PC-3 (cell line): Measurements from ENCODE around the gene SRGAP1. TPM values are rescaled to one million over a fixed set of nuclear protein-coding genes. Genes with fewer than 3 reads are reported as not detected.

Experiments used
- ATAC-seq: fragments of 200-7000 bp; cut with Tn5 transposase; 2 replicates; pipeline ENCODE4 v1.9.1; 2020; ENCODE audit warnings: mild to moderate bottlenecking, moderate library complexity
- BruUV-seq: library from RNA; stranded (reverse); fragments of 400-500 nt; replicated peaks from 2 replicates; lab custom pipeline; 2021; lab: Mats Ljungman, UMichigan
- CTCF ChIA-PET: fragments of 300-600 bp; sonication (Branson Sonifier 250); formaldehyde crosslinking; loops from one replicate; lab custom pipeline; 2022; ENCODE audit warnings: antibody characterized with exemption; lab: Charles Lee
- POLR2A ChIA-PET: fragments of 300-600 bp; sonication (Branson Sonifier 250); formaldehyde crosslinking; loops from one replicate; lab custom pipeline; 2022; ENCODE audit warnings: antibody characterized with exemption; ENCODE audit not compliant: unreplicated experiment; lab: Charles Lee
- DNase-seq: peaks from one replicate; pipeline ENCODE4 v3.0.0-alpha.2; 2015
- H2AFZ ChIP-seq: fragments of 300-600 bp; sonication (generic); 2 replicates; pipeline ENCODE4 v1.6.0; 2016; ENCODE audit warnings: antibody characterized with exemption, low read length
- H3F3A ChIP-seq: fragments of 300-600 bp; sonication (generic); one replicate; pipeline ENCODE4 v1.6.0; 2017; ENCODE audit warnings: antibody characterized with exemption, low read length, control low read depth, mild to moderate bottlenecking; ENCODE audit not compliant: unreplicated experiment
- H3K27ac ChIP-seq: fragments of 300-600 bp; sonication (generic); 2 replicates; pipeline ENCODE4 v1.5.1; 2016; ENCODE audit warnings: mild to moderate bottlenecking, low read length
- H3K27me3 ChIP-seq: fragments of 300-600 bp; sonication (generic); 2 replicates; pipeline ENCODE4 v1.6.1; 2016; ENCODE audit warnings: low read length, mixed read lengths
- H3K36me3 ChIP-seq: fragments of 300-600 bp; sonication (generic); 2 replicates; pipeline ENCODE4 v1.6.1; 2016; ENCODE audit warnings: low read depth, mixed run types, low read length, mixed read lengths
- H3K4me1 ChIP-seq: fragments of 300-600 bp; sonication (generic); 2 replicates; pipeline ENCODE4 v1.5.1; 2016; ENCODE audit warnings: low read length; ENCODE audit not compliant: insufficient read depth
- H3K4me2 ChIP-seq: fragments of 300-600 bp; sonication (generic); 2 replicates; pipeline ENCODE4 v1.6.0; 2016; ENCODE audit warnings: low read length
- H3K4me3 ChIP-seq: fragments of 300-600 bp; sonication (generic); 2 replicates; pipeline ENCODE4 v1.5.1; 2016; ENCODE audit warnings: mild to moderate bottlenecking, low read length, mixed read lengths
- H3K79me2 ChIP-seq: fragments of 300-600 bp; sonication (generic); 2 replicates; pipeline ENCODE4 v1.6.1; 2017; ENCODE audit warnings: low read length, mixed read lengths
- H3K9ac ChIP-seq: fragments of 300-600 bp; sonication (generic); 2 replicates; pipeline ENCODE4 v1.6.0; 2016; ENCODE audit warnings: mild to moderate bottlenecking, low read length
- H3K9me2 ChIP-seq: fragments of 300-600 bp; sonication (generic); replicated peaks from 2 replicates; pipeline ENCODE4 v1.6.1; 2016; ENCODE audit warnings: mixed run types, low read length, mixed read lengths
- H3K9me3 ChIP-seq: fragments of 300-600 bp; sonication (generic); 2 replicates; pipeline ENCODE4 v1.6.1; 2016; ENCODE audit warnings: low read length, mixed read lengths
- H4K20me1 ChIP-seq: fragments of 300-600 bp; sonication (generic); 2 replicates; pipeline ENCODE4 v1.6.1; 2016; ENCODE audit warnings: low read length, mixed read lengths
- EZH2 ChIP-seq: fragments of 300-600 bp; sonication (generic); IDR thresholded peaks from one replicate; pipeline ENCODE4 v1.6.1; 2017; ENCODE audit warnings: antibody characterized with exemption, mild to moderate bottlenecking, low read length; ENCODE audit not compliant: unreplicated experiment
- EZH2phosphoT487 ChIP-seq: fragments of 300-600 bp; sonication (generic); IDR thresholded peaks from 2 replicates; pipeline ENCODE4 v1.6.1; 2018; ENCODE audit warnings: mild to moderate bottlenecking, antibody characterized with exemption, low read length, borderline replicate concordance
- intact Hi-C: fragments of 100-400 bp; cut with micrococcal nuclease; formaldehyde crosslinking; loops from 2 replicates; pipeline ENCODE4 v1.9.0; 2023
- total RNA-seq: library from RNA; depleted of rRNA; stranded (reverse); fragments of >200 nt; gene quantifications from 2 replicates; pipeline ENCODE4 v1.2.3, GENCODE V29; 2014
- TF ChIP-seq, protein P1 (sequence below): fragments of 300-600 bp; sonication (generic); conservative IDR thresholded peaks from 2 replicates; pipeline ENCODE4 v1.5.1; 2017; ENCODE audit warnings: antibody characterized with exemption, low read depth, mild to moderate bottlenecking, low read length

Gene SRGAP1
- total RNA-seq, 1 experiment from 2014 or later: 11.0 TPM

DNA sequence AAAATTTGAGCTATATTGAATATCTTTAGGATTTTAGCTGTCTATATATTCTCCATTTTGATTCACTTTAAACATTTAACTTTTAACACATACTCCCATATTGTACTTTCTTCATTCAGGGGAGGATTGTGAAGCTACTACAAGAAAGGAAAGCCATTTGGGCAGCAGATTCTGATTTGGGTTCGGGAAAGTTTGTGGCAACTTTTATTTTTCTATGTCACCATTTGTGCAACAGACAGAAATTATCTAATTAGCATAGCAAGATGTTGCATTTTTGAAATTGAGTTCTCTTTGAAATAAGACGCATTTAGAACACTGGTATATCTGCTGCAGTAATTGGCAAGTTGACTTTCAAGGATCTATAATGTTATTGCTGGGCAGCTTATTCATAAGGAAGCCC lies 243.3 kb downstream of the SRGAP1 start:
- H4K20me1 ChIP-seq: no peaks in the 10 kb centered on the region
- peak overlapping the region; percentile 78 for H3K27ac ChIP-seq
- H3K36me3 ChIP-seq: peaks cover 16% of the 10 kb centered on the region; the same call in 1 of the 2 replicates
- H3K4me2 ChIP-seq: peak overlapping the region; percentile 77
- H3K4me3 ChIP-seq: no peak overlapping the region; the same call in 1 of the 2 replicates
- H3K9me2 ChIP-seq: no peaks in the 10 kb centered on the region
- no peaks in the 10 kb centered on the region for H3K9me3 ChIP-seq
- intact Hi-C loops: loop anchor here (1.0 to 5.0 kb wide), 5 partner anchors 94 to 240 kb away; partner anchors contain the start of gene KICS2
- H3K27me3 ChIP-seq: no peaks in the 10 kb centered on the region
- TSS peak; percentile 91 for BruUV-seq
- peaks cover 9% of the 10 kb centered on the region for H3F3A ChIP-seq
- H3K9ac ChIP-seq: no peak overlapping the region
- POLR2A ChIA-PET: interaction anchor here (0.6 to 1.5 kb wide), 3 partner anchors 16 to 243 kb away, joined by 3 to 6 read pairs (median 4); partner anchors contain the start of gene SRGAP1
- H3K79me2 ChIP-seq: no peaks in the 10 kb centered on the region
- DNase-seq: no peak
- H2AFZ ChIP-seq: no peak overlapping the region
- TF ChIP-seq, protein P1, sequence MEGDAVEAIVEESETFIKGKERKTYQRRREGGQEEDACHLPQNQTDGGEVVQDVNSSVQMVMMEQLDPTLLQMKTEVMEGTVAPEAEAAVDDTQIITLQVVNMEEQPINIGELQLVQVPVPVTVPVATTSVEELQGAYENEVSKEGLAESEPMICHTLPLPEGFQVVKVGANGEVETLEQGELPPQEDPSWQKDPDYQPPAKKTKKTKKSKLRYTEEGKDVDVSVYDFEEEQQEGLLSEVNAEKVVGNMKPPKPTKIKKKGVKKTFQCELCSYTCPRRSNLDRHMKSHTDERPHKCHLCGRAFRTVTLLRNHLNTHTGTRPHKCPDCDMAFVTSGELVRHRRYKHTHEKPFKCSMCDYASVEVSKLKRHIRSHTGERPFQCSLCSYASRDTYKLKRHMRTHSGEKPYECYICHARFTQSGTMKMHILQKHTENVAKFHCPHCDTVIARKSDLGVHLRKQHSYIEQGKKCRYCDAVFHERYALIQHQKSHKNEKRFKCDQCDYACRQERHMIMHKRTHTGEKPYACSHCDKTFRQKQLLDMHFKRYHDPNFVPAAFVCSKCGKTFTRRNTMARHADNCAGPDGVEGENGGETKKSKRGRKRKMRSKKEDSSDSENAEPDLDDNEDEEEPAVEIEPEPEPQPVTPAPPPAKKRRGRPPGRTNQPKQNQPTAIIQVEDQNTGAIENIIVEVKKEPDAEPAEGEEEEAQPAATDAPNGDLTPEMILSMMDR: no peak
- no peak for TF ChIP-seq EZH2phosphoT487
- TF ChIP-seq EZH2: no peak
- peaks cover 52% of the 10 kb centered on the region for H3K4me1 ChIP-seq
- no peak for ATAC-seq
- CTCF ChIA-PET: no interaction called here

DNA sequence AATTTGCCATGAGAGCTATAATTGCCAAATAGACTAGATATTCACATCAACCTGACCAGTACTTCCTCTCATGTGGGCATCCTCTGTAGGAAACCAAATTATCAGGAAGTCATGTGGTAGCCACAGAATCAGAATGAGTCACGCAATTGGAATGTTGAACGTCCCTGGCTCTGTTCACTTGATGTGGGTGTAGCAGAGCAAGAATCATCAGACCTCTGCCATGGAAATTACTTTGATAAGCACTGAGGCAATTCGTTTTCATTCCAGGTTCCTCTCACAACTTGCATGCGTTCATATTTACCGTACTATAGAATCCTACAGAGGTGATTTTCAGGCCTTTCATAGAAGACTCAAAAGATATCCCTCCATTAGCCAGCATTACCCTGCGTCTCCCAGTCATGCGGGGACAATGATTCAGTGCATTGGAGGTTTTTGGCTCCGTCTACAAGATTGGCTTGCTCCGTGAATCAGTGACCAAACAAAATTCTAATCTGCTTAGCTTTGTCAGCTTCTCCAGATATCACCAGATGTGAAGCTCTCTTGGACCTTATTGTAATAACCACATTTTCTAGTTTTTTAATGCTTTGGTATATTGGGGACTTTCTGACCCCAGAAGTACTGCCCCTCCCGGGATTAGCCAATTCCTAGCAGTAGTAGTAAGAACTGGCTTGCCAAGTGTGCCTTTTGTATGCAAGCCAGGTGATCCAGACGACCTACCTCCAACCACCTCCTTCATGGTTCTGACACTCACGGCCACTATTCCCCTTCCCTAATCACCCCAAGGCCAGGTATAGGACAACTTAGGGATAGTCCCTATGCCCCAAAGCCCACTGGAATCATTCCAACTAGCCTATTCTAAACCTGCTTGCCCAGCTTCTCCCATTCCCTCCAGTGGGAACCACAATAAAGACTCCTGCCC lies 244.2 kb downstream of the SRGAP1 start:
- ChIA-PET CTCF (interaction anchor here (0.6 kb wide), 1 partner anchor 56 kb away, joined by 3 read pairs; no protein-coding TSS in a partner anchor), POLR2A (interaction anchor here (0.6 to 1.5 kb wide), 4 partner anchors 15 to 245 kb away, joined by 3 to 8 read pairs (median 5); partner anchors contain the start of gene SRGAP1)
- peak; percentile 98 for DNase-seq
- peak overlapping the region; percentile 39 for H3K4me3 ChIP-seq
- H2AFZ ChIP-seq: peak overlapping the region; percentile 55
- peak; percentile 96 for ATAC-seq
- no peaks in the 10 kb centered on the region for H3K9me2 ChIP-seq
- peaks cover 11% of the 10 kb centered on the region; the same call in 1 of the 2 replicates for H3K36me3 ChIP-seq
- no peaks in the 10 kb centered on the region for H3K27me3 ChIP-seq
- TF ChIP-seq EZH2phosphoT487 (no peak), EZH2 (no peak)
- TF ChIP-seq, protein P1: no peak
- H3K27ac ChIP-seq: peak overlapping the region; percentile 78
- BruUV-seq: TSS peak; percentile 52
- no peaks in the 10 kb centered on the region for H4K20me1 ChIP-seq
- peaks cover 42% of the 10 kb centered on the region for H3K4me1 ChIP-seq
- intact Hi-C loops: loop anchor here (1.0 to 5.0 kb wide), 5 partner anchors 93 to 241 kb away; partner anchors contain the start of gene KICS2
- H3F3A ChIP-seq: peaks cover 9% of the 10 kb centered on the region
- no peaks in the 10 kb centered on the region for H3K79me2 ChIP-seq
- peak overlapping the region; percentile 77 for H3K4me2 ChIP-seq
- H3K9ac ChIP-seq: peak overlapping the region; percentile 12; the same call in 1 of the 2 replicates
- H3K9me3 ChIP-seq: no peaks in the 10 kb centered on the region
